ENCODE results near the gene ASCC2.

DNA sequence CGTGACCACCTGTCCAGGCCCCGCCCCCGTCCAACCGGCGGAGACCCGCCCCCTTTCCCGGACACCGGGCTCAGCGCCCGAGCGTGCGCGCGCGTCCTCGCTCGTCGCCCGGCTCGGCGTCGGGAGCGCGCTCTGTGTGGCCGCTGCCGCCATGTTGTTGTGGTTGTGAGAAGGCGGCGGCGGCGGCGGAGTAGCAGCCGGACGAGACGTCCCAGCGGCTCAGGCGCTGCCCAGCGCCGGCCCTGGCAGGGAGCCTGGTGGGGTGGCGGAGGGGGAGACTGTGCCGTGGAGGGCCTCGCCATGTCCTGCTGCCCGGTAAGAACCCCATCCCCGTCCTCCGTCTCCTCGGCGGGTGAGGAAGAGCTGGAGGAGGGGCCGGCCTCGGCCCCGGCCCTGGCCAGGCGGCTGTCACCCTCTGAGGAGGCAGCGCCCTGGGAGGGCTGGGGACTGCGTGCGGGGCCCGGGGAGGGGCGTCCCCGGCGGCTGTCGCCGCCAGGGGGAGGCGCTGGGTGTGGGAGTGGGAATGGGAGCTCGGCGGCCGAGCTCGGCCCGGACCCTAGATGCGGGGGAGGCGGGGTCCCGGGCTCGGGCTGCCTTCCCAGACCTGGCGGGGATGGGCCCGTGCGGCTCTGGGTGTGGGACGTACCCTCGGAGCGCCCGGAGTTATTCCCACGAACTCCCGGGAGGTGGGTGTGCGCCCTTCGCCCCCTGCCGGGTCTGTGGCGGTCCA is 45.1 kb upstream of the ASCC2 start, which contains the start of gene MTMR3:
- TF ChIP-seq, protein P1, sequence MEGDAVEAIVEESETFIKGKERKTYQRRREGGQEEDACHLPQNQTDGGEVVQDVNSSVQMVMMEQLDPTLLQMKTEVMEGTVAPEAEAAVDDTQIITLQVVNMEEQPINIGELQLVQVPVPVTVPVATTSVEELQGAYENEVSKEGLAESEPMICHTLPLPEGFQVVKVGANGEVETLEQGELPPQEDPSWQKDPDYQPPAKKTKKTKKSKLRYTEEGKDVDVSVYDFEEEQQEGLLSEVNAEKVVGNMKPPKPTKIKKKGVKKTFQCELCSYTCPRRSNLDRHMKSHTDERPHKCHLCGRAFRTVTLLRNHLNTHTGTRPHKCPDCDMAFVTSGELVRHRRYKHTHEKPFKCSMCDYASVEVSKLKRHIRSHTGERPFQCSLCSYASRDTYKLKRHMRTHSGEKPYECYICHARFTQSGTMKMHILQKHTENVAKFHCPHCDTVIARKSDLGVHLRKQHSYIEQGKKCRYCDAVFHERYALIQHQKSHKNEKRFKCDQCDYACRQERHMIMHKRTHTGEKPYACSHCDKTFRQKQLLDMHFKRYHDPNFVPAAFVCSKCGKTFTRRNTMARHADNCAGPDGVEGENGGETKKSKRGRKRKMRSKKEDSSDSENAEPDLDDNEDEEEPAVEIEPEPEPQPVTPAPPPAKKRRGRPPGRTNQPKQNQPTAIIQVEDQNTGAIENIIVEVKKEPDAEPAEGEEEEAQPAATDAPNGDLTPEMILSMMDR (IDR thresholded peaks at IDR 0.05), result peak; percentile 23 to 52 (median 44)
- peak; percentile 67 to 80 for TF ChIP-seq POLR2A (IDR thresholded peaks at IDR 0.05)
